HCT116 (cell line): ENCODE measurements around the gene CENPF. TPM values are rescaled to one million over a fixed set of nuclear protein-coding genes. Genes with fewer than 3 reads are reported as not detected.

Experiments used
- ATAC-seq: fragments of 200-7000 bp; cut with Tn5 transposase; 2 replicates; pipeline ENCODE4 v1.9.1; 2020; ENCODE audit warnings: mild to moderate bottlenecking, moderate library complexity
- BruUV-seq: library from RNA; stranded (reverse); fragments of 400-500 nt; replicated peaks from 2 replicates; lab custom pipeline; 2021; lab: Mats Ljungman, UMichigan
- CTCF ChIA-PET: fragments of 300-600 bp; sonication (Branson Sonifier 250); formaldehyde crosslinking; loops from one replicate; lab custom pipeline; 2021; ENCODE audit warnings: antibody characterized with exemption; lab: Charles Lee
- POLR2A ChIA-PET: fragments of 300-600, 350-600 bp; sonication (Branson Sonifier 250); formaldehyde crosslinking; loops from one replicate; lab custom pipeline; 2021; ENCODE audit warnings: antibody characterized with exemption; lab: Charles Lee
- RAD21 ChIA-PET, 2 experiments: fragments of 300-600 bp; sonication (Branson Sonifier 250); formaldehyde crosslinking; loops; one replicate each; lab custom pipeline; 2023; ENCODE audit warnings: low total read pairs in 2 of 2; ENCODE audit not compliant: uncharacterized antibody in 2 of 2, unreplicated experiment in 2 of 2, low non-redundant PET in 1 of 2; lab: Charles Lee
- DNase-seq: peaks from one replicate; pipeline ENCODE4 v3.0.0-alpha.2; 2010; ENCODE audit warnings: low read depth, low spot score
- H2AFZ ChIP-seq: fragments of 200-600 bp; shearing (Covaris generic), sonication (generic); 2 replicates; pipeline ENCODE4 v1.6.1; 2017; ENCODE audit warnings: low read depth, mixed run types, mixed read lengths, antibody characterized with exemption, low read length; ENCODE audit not compliant: poor library complexity, severe bottlenecking
- H3K27ac ChIP-seq: 2 replicates; pipeline ENCODE4 v1.5.1; 2012; ENCODE audit warnings: low read depth, low read length
- H3K27me3 ChIP-seq: fragments of 200-600 bp; sonication (generic); 2 replicates; pipeline ENCODE4 v1.6.1; 2016; ENCODE audit warnings: mixed run types, low read length, mixed read lengths; ENCODE audit not compliant: insufficient read depth
- H3K36me3 ChIP-seq, 2 experiments: fragments of 200-500 bp in 1 of 2; fragments of 200-600 bp in 1 of 2; sonication (Bioruptor generic) in 1 of 2; sonication (generic) in 1 of 2; 2 replicates each; pipeline versions ENCODE4 v1.5.1 to v1.6.1; 2014 to 2016; ENCODE audit warnings: low read length in 2 of 2, inconsistent platforms in 1 of 2, mixed read lengths in 1 of 2, mixed run types in 1 of 2; ENCODE audit not compliant: insufficient read depth in 2 of 2, control insufficient read depth in 1 of 2
- H3K4me1 ChIP-seq, 2 experiments: fragments of 200-600 bp in 1 of 2; sonication (generic) in 1 of 2; 2 replicates each; pipeline versions ENCODE4 v1.5.1 to v1.6.1; 2012 to 2017; ENCODE audit warnings: low read length in 2 of 2, inconsistent platforms in 1 of 2, mild to moderate bottlenecking in 1 of 2, mixed read lengths in 1 of 2, mixed run types in 1 of 2, moderate library complexity in 1 of 2; ENCODE audit not compliant: insufficient read depth in 2 of 2, control insufficient read depth in 1 of 2
- H3K4me2 ChIP-seq: fragments of 200-600 bp; sonication (generic); 2 replicates; pipeline ENCODE4 v1.6.1; 2017; ENCODE audit warnings: mixed run types, low read length, mixed read lengths
- H3K4me3 ChIP-seq, 2 experiments: fragments of 200-600 bp in 1 of 2; sonication (generic) in 1 of 2; replicated peaks in 1 of 2; 2 replicates each; pipeline ENCODE4 v1.5.1; 2011 to 2016; ENCODE audit warnings: low read length in 2 of 2, control low read depth in 1 of 2, low read depth in 1 of 2, mild to moderate bottlenecking in 1 of 2, mixed read lengths in 1 of 2, mixed run types in 1 of 2
- H3K79me2 ChIP-seq: fragments of 200-600 bp; sonication (generic); 2 replicates; pipeline ENCODE4 v1.6.1; 2017; ENCODE audit warnings: mild to moderate bottlenecking, mixed run types, low read length, moderate library complexity, mixed read lengths; ENCODE audit not compliant: insufficient read depth
- H3K9ac ChIP-seq: fragments of 200-600 bp; sonication (generic); 2 replicates; pipeline ENCODE4 v1.6.1; 2016; ENCODE audit warnings: low read length, mixed read lengths
- H3K9me2 ChIP-seq: fragments of 200-600 bp; sonication (generic), shearing (Covaris generic); 2 replicates; pipeline ENCODE4 v1.6.1; 2017; ENCODE audit warnings: mixed run types, mild to moderate bottlenecking, moderate library complexity; ENCODE audit not compliant: insufficient read depth
- H3K9me3 ChIP-seq, 2 experiments: fragments of 200-500 bp in 1 of 2; fragments of 200-600 bp in 1 of 2; sonication (Bioruptor generic) in 1 of 2; sonication (generic) in 1 of 2; 2 replicates each; pipeline ENCODE4 v1.6.1; 2014 to 2017; ENCODE audit warnings: low read length in 2 of 2, mixed read lengths in 2 of 2, inconsistent platforms in 1 of 2, low read depth in 1 of 2, mild to moderate bottlenecking in 1 of 2, mixed run types in 1 of 2, moderate library complexity in 1 of 2; ENCODE audit not compliant: control insufficient read depth in 1 of 2, insufficient read depth in 1 of 2
- H4K20me1 ChIP-seq: fragments of 200-600 bp; sonication (generic), shearing (Covaris generic); 2 replicates; pipeline ENCODE4 v1.6.1; 2017; ENCODE audit warnings: mixed run types, mild to moderate bottlenecking, moderate library complexity; ENCODE audit not compliant: insufficient read depth
- CEBPB ChIP-seq: IDR thresholded peaks from 2 replicates; pipeline ENCODE4 v1.6.1; 2012; ENCODE audit warnings: low read depth
- EGR1 ChIP-seq: IDR thresholded peaks from 2 replicates; pipeline ENCODE4 v1.6.1; 2012; ENCODE audit warnings: low read depth
- FOSL1 ChIP-seq: IDR thresholded peaks from 2 replicates; pipeline ENCODE4 v1.6.1; 2012; ENCODE audit warnings: low read depth
- JUND ChIP-seq: IDR thresholded peaks from 2 replicates; pipeline ENCODE4 v1.6.1; 2012
- REST ChIP-seq: IDR thresholded peaks from 2 replicates; pipeline ENCODE4 v1.6.1; 2012; ENCODE audit warnings: low read depth
- SIN3A ChIP-seq: IDR thresholded peaks from 2 replicates; pipeline ENCODE4 v1.6.1; 2012; ENCODE audit warnings: low read depth
- TCF7L2 ChIP-seq: IDR thresholded peaks from 2 replicates; pipeline ENCODE4 v1.7.0; 2011; ENCODE audit warnings: borderline replicate concordance, inconsistent platforms; ENCODE audit not compliant: insufficient read depth, insufficient read length; ENCODE audit errors: extremely low read depth
- ZNF274 ChIP-seq: fragments of 200-500 bp; sonication (Bioruptor generic); IDR thresholded peaks from 2 replicates; pipeline ENCODE4 v1.6.1; 2014; ENCODE audit warnings: mild to moderate bottlenecking, low read depth, low read length, inconsistent platforms
- intact Hi-C: fragments of 100-400 bp; cut with micrococcal nuclease; formaldehyde crosslinking; loops from 2 replicates; pipeline ENCODE4 v1.10.0; 2022
- total RNA-seq: library from RNA; stranded (reverse); gene quantifications from one replicate; pipeline ENCODE4 v1.2.1, GENCODE V29; 2021; ENCODE audit not compliant: unreplicated experiment

The CENPF gene
- total RNA-seq, 1 experiment from 2014 or later: 120 TPM

GRCh38 chr1:214623430-214623829 lies 20.4 kb downstream of the CENPF start:
- ChIA-PET RAD21 (no interaction called here), POLR2A (no interaction called here), CTCF (interaction anchor here (3.0 kb wide), 1 partner anchor 291 kb away, joined by 9 read pairs; no protein-coding TSS in a partner anchor)
- H3K79me2 ChIP-seq: peaks cover 39% of the 10 kb centered on the region
- H3K9ac ChIP-seq: no peak overlapping the region
- H3K27ac ChIP-seq: no peak overlapping the region
- H3K27me3 ChIP-seq: no peaks in the 10 kb centered on the region
- no peaks in the 10 kb centered on the region for H3K9me2 ChIP-seq
- DNase-seq: no peak
- no peaks in the 10 kb centered on the region for H3K9me3 ChIP-seq
- no TSS peak for BruUV-seq
- ATAC-seq: peak; percentile 67; the same call in 1 of the 2 replicates
- peaks cover 37 to 56% of the 10 kb centered on the region in 2 experiments for H3K36me3 ChIP-seq
- H3K4me3 ChIP-seq: no peak overlapping the region
- peaks cover 4% of the 10 kb centered on the region; the same call in 1 of the 2 replicates for H4K20me1 ChIP-seq
- intact Hi-C loops: no loop called here
- peaks cover 8 to 11% of the 10 kb centered on the region in 2 experiments; a peak in 2 of 4 replicates for H3K4me1 ChIP-seq
- TF ChIP-seq ZNF274 (no peak), CEBPB (no peak), JUND (peak; percentile 51), FOSL1 (peak; percentile 72)
- no peak overlapping the region for H2AFZ ChIP-seq
- H3K4me2 ChIP-seq: peak overlapping the region; percentile 15

- TF ChIP-seq SIN3A (no peak), REST (no peak), TCF7L2 (no peak), CEBPB (no peak), EGR1 (no peak)
- Histone ChIP-seq H3K4me3 (no peak overlapping the region), H3K79me2 (peaks cover 17% of the 10 kb centered on the region; the same call in 1 of the 2 replicates), H3K9me2 (no peaks in the 10 kb centered on the region), H3K27ac (no peak overlapping the region), H3K4me1 (no peaks in the 10 kb centered on the region), H2AFZ (no peak overlapping the region), H3K9ac (no peak overlapping the region), H3K9me3 (no peaks in the 10 kb centered on the region), H4K20me1 (no peaks in the 10 kb centered on the region), H3K4me2 (no peak overlapping the region), H3K36me3 (peaks cover 54 to 69% of the 10 kb centered on the region in 2 experiments), H3K27me3 (no peaks in the 10 kb centered on the region)
- ATAC-seq (no peak), DNase-seq (no peak)
- no TSS peak for BruUV-seq
- CTCF ChIA-PET: no interaction called here
- POLR2A ChIA-PET: no interaction called here
- RAD21 ChIA-PET: no interaction called here
- intact Hi-C loops: no loop called here
Measured at GRCh38 chr1:214632091-214632490, 29.1 kb downstream of the CENPF start.
